Dedifferentiated amniotic fluid mesenchymal stem cell (primary cell): Measurements from ENCODE around the gene PDE6B.
A peak's percentile ranks its signal among the peaks of the same experiment; 100 is the strongest.
"Not testable (repeated sequence)": the region's sequence is repeated elsewhere in the genome, so short reads cannot be mapped to it uniquely, and the experiment has no call there.

Experiments
- DNase-seq: peaks from one replicate; pipeline ENCODE4 v3.0.0-alpha.2; 2016; ENCODE audit errors: extremely low spot score

The PDE6B gene

DNA sequence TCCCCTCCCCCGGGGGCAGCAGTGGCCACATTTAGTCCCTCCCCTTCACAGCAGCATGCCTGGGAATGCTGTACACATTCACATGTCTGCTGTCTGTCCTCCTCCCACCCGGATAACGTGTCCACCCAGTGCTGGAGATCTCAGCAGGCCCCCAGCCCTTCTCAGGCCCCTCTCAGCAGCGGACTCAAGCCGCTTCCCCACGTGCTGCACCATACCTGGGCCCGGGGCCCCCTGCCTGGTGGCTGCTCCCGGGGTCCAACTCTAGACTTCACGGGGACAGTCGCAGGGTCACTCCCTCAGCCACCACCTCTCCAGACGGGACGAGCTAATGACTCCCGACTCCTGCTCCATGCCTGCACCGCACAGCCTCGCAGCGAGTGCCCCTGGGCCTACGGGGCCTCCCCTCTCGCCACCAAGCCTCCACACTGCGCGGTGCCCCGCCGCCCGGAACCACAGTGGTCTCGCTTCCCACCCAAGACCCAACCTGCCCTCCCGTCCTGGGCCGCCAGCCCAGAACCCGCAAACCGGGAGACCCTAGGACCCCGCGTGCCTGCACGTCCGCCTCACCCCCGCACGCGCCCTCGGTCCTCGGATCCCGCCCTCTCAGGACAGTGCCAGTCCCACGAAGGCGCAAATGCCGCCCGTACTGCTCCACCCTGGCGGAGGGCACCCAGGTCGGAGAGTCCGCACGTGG is 79.0 kb downstream of the PDE6B start:
- DNase-seq = no peak

DNA sequence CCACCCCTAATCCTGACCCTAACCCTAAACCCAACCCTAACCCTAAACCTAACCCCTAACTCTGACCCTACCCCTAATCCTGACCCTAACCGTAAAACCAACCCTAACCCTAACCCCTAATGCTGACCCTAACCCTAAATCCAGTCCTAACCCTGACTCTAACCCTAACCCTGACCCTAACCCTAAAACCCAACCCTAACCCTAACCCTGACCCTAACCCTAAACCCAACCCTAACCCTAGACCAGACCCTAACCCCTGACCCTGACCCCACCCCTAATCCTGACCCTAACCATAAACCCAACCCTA is 79.6 kb downstream of the PDE6B start:
- no peak for DNase-seq

DNA sequence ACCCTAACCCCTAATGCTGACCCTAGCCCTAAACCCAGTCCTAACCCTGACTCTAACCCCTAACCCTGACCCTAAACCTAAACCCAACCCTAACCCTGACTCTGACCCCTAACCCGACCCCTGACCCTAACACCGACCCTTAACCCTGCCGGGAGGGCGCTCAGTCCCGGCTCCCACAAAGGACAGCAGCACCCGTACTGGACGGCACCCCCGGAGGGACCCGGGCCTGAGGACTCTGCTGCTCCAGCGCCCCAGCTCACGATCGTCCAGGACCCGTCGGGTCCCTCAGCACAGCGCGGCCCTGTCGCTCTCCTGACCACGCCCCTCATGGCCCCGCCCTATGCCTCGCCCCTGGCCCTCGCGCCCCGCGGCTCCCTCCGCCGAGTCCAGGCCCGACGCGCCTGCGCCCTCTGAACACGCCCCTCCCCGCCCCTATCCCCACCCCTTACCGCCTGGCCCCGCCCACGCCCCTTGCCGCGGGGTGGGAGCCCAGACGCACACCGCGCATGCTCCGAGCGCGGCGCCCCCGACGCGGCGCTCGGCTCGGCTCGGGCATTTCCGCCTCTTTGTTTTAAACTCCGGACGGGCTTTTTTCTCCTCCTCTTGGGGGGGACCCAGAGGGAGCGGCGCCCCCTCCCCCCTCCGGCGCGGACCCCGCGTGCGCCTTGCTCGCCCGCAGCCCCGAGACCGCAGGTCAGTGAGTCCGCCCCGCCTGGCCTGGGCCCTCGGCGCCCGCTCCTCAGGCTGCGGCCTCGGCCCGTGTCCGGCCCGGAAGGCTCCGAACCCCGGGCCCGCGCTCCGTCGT is 80.1 kb downstream of the PDE6B start, which contains the start of gene PCGF3:
Gene PCGF3, plus strand, starts transcription at position 555 of the 805 bp plus-strand sequence. CDS start 27,849 bp downstream, outside the sequence.
- DNase-seq = peak; percentile 95

DNA sequence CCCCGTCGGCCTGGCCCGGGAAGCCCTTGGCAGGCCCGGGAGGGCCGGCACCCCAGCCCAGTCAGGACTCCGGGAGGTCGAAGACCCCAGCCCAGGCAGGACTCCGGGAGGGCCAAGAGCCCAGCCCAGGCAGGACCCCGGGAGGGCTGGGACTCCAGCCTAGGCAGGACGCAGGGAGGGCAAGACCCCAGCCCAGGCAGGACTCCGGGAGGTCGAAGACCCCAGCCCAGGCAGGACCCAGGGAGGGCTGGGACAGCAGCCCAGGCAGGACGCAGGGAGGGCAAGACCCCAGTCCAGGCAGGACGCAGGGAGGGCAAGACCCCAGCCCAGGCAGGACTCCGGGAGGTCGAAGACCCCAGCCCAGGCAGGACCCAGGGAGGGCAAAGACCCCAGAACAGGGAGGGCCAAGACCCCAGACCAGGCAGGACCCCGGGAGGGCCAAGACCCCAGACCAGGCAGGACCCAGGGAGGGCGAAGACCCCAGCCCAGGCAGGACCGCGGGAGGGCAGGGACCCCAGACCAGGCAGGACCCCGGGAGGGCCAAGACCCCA is 80.8 kb downstream of the PDE6B start:
- DNase-seq = not testable (repeated sequence)

DNA sequence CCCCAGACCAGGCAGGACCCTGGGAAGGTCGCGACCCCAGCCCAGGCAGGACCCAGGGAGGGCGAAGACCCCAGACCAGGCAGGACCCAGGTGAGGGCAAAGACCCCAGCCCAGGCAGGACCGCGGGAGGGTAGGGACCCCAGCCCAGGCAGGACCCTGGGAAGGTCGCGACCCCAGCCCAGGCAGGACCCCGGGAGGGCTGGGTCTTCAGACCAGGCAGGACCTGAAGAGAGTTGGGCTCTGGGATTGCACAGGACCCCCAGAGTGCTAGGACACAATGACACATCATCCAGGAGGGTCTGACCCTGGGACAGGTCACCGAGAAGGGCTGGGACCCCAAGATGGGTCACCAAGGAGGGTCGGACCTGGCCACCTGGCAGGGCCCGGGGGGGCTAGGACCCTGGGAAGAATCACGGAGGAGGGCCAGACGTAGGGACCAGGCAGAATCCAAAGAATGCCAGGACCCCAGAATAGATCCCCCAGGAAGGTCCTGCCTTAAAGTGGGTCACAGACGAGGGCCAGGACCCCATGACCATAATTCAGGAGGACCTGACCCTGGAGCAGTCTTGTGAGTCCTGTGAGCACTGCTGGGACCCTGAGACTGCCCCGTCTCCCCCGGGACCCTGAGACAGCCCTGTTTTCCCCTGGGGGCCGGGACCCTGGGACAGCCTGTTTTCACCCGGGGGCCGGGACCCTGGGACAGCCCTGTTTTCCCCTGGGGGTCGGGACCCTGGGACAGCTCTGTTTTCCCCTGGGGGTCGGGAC is 81.6 kb downstream of the PDE6B start:
- DNase-seq = no peak

DNA sequence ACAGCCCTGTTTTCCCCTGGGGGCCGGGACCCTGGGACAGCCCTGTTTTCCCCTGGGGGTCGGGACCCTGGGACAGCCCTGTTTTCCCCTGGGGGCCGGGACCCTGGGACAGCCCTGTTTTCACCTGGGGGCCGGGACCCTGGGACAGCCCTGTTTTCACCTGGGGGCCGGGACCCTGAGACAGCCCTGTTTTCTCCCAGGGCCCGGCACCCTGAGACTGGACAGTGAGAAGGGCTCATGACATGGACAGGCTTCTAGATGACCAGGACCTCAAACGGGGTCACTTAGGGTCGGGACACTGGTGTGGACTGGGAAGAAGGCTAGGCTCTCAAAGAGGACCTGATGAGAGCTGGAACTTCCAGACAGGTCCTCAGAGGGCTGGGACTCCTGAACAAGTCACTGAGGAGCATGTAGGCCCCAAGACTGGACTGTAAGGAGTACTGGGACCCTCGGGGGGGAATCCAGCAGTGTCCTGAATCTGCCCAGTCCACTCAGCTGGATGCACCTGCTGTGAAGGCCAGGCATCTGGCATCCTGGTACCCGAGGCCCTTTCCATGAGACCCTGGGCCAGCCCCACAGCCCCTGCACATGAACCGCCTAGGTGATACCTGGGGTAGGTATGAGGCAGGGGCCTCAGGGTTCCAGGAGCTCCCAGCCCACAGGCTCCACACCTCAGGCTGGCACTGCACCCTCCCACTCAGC is 82.7 kb downstream of the PDE6B start:
- no peak for DNase-seq

DNA sequence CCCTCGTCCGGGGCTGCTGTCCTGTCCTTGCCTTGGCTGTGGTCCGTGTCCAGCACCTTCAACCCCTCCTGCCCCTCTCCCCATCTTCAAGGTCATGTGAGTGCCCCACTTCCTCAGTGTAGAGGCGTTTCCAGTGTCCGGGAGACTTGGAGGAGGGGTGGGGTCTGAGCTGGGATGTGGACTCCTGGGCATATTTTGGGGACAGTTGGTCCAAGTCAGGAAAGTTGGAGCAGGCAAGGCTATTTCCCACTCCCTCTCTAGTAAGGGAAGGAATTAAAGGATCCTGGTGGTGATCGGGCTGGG is 83.2 kb downstream of the PDE6B start:
- no peak for DNase-seq

DNA sequence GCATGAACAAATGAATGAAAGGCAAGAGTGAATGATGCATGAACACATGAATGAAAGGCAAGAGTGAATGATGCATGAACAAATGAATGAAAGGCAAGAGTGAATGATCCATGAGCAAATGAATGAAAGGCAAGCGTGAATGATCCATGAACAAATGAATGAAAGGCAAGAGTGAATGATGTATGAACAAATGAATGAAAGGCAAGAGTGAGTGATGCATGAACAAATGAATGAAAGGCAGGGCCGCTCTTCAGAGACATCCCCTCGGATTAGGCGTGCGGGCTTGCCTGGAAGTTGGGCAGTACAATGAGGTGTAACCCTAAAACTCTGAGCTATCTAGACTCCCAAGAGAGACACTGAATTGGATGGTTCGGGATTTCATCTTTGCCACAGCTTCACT is 84.0 kb downstream of the PDE6B start:
- DNase-seq = no peak

DNA sequence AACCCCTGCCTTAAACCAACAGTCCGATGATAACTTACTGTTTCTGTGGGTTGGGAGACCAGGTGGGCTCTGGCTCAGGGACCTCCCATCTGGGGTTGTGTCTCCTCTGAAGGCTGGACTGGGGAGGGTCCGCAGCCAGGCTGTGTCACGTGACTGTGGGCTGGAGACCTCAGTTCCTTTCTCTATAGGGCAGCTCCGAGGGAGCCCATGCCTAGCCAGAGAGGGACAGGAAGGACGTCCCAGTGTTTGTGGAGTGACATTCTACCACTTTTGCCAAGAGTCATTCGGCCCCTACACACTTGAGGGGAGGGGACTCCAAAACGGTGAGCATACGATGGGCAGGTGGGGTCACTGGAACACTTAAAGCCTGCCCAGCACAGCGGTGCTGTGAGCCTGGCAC is 84.7 kb downstream of the PDE6B start:
- no peak for DNase-seq

DNA sequence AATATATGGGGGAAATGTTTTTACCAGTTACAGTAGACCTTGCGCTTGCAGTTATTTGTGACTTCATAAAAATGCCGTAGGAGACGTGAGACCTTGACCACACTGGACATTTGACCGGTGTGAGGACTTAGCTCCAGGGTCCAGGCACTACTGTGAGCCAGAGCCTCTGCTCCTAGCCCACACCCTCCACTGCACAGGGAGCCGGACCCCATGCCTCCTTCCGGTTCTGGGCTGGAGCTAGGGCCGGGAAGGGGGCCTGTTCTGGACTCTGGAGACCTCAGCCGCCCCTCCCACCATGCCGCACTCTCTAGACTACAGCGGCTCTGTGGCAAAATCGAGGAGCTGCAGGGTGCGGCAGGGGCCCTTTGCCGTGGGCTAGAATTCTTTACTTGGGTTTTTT is 85.5 kb downstream of the PDE6B start:
- no peak for DNase-seq

DNA sequence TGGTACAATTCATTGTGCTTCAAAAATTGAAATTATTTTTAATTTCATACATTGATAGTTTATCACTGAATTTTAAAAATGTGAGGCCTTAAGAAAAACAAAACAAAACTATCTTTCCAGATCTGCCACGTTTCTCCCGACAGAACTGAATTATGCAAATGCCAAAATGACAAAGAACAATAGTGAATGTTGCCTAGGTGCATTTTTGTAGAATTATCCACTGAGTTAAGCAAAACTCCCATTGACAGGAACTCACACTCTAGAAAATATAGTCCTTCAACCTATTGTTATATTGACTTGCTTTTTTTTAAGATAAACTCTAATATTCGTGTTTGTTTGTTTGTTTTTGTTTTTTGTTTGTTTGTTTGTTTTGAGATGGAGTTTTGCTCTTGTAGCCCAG is 86.7 kb downstream of the PDE6B start:
- no peak for DNase-seq

DNA sequence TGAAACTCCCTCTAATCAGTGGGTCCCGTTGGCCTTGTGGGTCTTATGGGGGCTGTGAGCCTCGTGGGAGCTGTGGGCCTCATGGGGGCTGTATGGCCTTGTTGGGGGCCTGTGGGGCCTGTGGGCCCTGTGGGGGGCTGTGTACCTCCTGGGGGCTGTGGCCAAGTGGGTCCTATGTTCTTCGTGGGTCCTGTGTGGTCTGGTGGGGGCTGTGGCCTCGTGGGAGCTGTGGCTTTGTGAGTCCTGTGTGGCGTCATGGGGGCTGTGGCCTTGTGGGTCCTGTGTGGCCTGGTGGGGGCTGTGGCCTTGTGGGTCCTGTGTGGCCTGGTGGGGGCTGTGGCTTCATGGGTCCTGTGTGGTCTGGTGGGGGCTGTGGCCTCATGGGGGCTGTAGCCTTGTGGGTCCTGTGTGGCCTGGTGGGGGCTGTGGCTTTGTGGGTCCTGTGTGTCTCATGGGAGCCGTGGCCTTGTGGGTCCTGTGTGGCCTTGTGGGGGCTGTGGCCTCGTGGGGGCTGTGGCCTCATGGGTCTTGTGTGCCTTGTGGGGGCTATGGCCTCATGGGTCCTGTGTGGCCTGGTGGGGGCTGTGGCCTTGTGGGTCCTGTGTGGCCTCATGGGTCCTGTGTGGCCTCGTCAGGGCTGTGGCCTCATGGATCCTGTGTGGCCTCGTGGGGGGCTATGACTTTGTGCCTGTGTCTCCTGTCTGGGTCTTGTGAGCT is 87.7 kb downstream of the PDE6B start:
- no peak for DNase-seq

DNA sequence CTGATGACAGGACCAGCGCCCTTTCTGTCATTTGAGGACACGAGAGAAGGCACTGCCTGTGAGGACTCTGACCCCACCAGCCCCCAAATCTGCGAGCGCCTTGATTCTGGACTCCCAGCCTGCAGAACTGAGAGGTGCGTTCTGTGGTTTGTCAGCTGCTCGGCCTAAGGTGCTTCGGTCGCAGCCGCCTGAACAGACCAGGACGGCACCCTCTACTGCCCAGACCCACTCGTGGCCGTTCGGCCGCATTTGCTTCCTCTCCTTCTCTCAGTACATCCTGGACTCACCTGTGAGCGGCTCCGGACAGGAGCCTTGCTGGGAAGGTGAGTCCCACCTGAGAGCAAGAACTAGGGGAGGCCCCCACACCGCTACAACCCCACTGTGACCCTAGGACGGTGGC is 88.7 kb downstream of the PDE6B start:
- DNase-seq = no peak

DNA sequence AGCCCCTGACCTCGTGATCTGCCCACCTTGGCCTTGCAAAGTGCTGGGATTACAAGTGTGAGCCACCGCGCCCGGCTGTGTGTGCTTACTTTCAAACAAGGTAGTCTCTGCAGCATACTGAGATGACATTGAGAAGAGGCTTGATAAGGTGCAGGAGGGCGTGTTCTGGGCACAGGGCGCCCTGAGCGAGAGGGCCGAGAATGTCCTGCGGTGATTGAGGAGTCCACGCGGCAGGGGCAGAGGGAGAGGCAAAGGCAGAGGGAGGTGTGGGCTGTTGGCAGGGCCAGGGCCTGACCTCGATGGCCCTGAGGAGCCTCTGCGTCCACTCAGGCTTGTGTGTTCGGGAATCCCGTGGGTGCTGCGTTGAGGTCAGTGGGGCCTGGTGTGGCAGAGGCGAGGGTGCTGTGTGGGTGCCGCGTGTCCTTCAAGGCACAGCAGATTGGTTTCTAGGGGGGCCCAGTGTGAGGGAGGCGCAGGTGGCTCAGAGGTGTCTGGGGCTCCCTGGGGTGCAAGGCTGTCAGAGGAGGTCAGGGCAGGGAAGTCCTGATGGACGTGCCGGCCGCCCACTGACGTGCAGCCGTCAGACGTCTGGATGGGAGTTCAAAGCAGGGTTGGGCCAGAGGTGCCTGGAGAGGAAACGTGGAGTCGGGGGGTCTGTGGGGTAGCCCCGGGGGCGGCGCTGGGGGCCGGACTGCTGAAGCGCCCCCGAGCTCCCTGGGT is 92.4 kb downstream of the PDE6B start:
- no peak for DNase-seq

DNA sequence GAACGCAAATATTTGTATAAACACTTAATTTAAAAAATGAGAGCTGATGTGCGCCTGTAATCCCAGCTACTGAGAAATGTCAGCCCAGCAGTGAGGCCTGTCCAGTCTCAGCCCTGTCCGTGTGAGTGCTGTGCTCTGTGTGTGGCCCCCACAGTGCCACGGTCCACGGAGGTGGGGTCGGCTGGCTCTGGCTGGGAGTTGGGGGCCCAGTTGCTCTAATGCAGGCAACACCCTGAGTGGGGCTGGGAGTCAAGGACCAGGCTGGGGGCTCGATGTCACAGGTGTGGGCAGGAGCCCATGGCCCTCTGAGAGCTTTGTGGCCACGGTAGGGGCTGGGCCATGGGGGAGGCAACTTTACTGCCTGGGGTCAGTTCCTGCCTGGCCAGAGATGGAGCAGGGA is 93.1 kb downstream of the PDE6B start:
- DNase-seq = no peak
